Measurements from ENCODE around the gene MALAT1. TPM values are rescaled to one million over a fixed set of nuclear protein-coding genes. Genes with fewer than 3 reads are reported as not detected.
A peak's percentile ranks its signal among the peaks of the same experiment; 100 is the strongest.
"Not testable (repeated sequence)": the region's sequence is repeated elsewhere in the genome, so short reads cannot be mapped to it uniquely, and the experiment has no call there.

Gene MALAT1
- polyA plus RNA-seq, 1 donor from 2014 or later = 3,054 TPM

- H3K4me1 Mint-ChIP-seq = peaks cover 0 to 2% (median 2%) of the 10 kb centered on the region in 3 donors
- no peaks in the 10 kb centered on the region for H3K27me3 Mint-ChIP-seq
- H3K9me3 Mint-ChIP-seq = no peaks in the 10 kb centered on the region
- H3K4me3 Mint-ChIP-seq = no peak overlapping the region
- peaks cover 1% of the 10 kb centered on the region for H3K36me3 Mint-ChIP-seq
- H3K27ac Mint-ChIP-seq = peak overlapping the region in 2 of 3 donors; percentile 32 to 91
Measured at GRCh38 chr11:65516135-65516968, 17.5 kb downstream of the MALAT1 start.

- H3K9me3 Mint-ChIP-seq, H3K4me3 Mint-ChIP-seq, H3K27me3 Mint-ChIP-seq, H3K36me3 Mint-ChIP-seq: not testable (repeated sequence)
- Mint-ChIP-seq H3K4me1 (peaks cover 12 to 18% (median 17%) of the 10 kb centered on the region in 3 donors), H3K27ac (peak overlapping the region in 1 of 3 donors; percentile 9)
Measured at GRCh38 chr11:65518941-65519549, 20.2 kb downstream of the MALAT1 start.

GRCh38 chr11:65521777-65522521, 23.1 kb downstream of the MALAT1 start:
- H3K4me3 Mint-ChIP-seq = peak overlapping the region; percentile 7 to 47 (median 10)
- H3K4me1 Mint-ChIP-seq = peaks cover 18 to 26% (median 24%) of the 10 kb centered on the region in 3 donors
- not testable (repeated sequence) for H3K9me3 Mint-ChIP-seq, H3K27me3 Mint-ChIP-seq, H3K36me3 Mint-ChIP-seq, H3K27ac Mint-ChIP-seq

- Mint-ChIP-seq H3K27ac (peak overlapping the region; percentile 8 to 96 (median 47)), H3K4me1 (peaks cover 18 to 29% (median 26%) of the 10 kb centered on the region in 3 donors), H3K4me3 (peak overlapping the region; percentile 45 to 93 (median 78))
- not testable (repeated sequence) for H3K9me3 Mint-ChIP-seq, H3K36me3 Mint-ChIP-seq, H3K27me3 Mint-ChIP-seq
Measured at GRCh38 chr11:65522718-65523630, 24.1 kb downstream of the MALAT1 start.

GRCh38 chr11:65523631-65523968, 24.8 kb downstream of the MALAT1 start:
- not testable (repeated sequence) for H3K36me3 Mint-ChIP-seq, H3K9me3 Mint-ChIP-seq, H3K27me3 Mint-ChIP-seq
- H3K4me1 Mint-ChIP-seq = peaks cover 18 to 29% (median 26%) of the 10 kb centered on the region in 3 donors
- peak overlapping the region in 2 of 3 donors; percentile 47 to 96 for H3K27ac Mint-ChIP-seq
- peak overlapping the region; percentile 45 to 93 (median 78) for H3K4me3 Mint-ChIP-seq

GRCh38 chr11:65524014-65524740, 25.3 kb downstream of the MALAT1 start:
- Mint-ChIP-seq H3K4me1 (peaks cover 18 to 29% (median 26%) of the 10 kb centered on the region in 3 donors), H3K4me3 (peak overlapping the region; percentile 45 to 93 (median 78)), H3K36me3 (no peaks in the 10 kb centered on the region), H3K27ac (peak overlapping the region in 2 of 3 donors; percentile 47 to 96), H3K9me3 (no peaks in the 10 kb centered on the region), H3K27me3 (no peaks in the 10 kb centered on the region)

GRCh38 chr11:65524741-65525545, 26.1 kb downstream of the MALAT1 start, which contains the start of gene SCYL1:
SCYL1 (plus strand) TSS chr11:65525083; CDS start chr11:65525154, 71 bp downstream.
- H3K4me1 Mint-ChIP-seq = peaks cover 18 to 29% (median 26%) of the 10 kb centered on the region in 3 donors
- H3K27me3 Mint-ChIP-seq = no peaks in the 10 kb centered on the region
- peak within 1 kb of the TSS; percentile 69 to 94 (median 88) for H3K4me3 Mint-ChIP-seq
- no peaks in the 10 kb centered on the region for H3K36me3 Mint-ChIP-seq
- no peaks in the 10 kb centered on the region for H3K9me3 Mint-ChIP-seq
- H3K27ac Mint-ChIP-seq = peak within 1 kb of the TSS; percentile 47 to 96 (median 92)

GRCh38 chr11:65525546-65526480, 27.0 kb downstream of the MALAT1 start:
- Mint-ChIP-seq H3K27ac (peak overlapping the region; percentile 21 to 92 (median 67)), H3K4me3 (peak overlapping the region; percentile 69 to 94 (median 88)), H3K9me3 (no peaks in the 10 kb centered on the region), H3K27me3 (no peaks in the 10 kb centered on the region), H3K36me3 (no peaks in the 10 kb centered on the region), H3K4me1 (peaks cover 18 to 29% (median 26%) of the 10 kb centered on the region in 3 donors)

GRCh38 chr11:65526744-65527143, 27.9 kb downstream of the MALAT1 start:
- Mint-ChIP-seq H3K27ac (no peak overlapping the region), H3K36me3 (no peaks in the 10 kb centered on the region), H3K9me3 (no peaks in the 10 kb centered on the region), H3K4me1 (peaks cover 18 to 29% (median 26%) of the 10 kb centered on the region in 3 donors), H3K4me3 (peak overlapping the region in 2 of 4 donors; percentile 60 to 67), H3K27me3 (no peaks in the 10 kb centered on the region)

GRCh38 chr11:65528819-65529350, 30.0 kb downstream of the MALAT1 start:
- Mint-ChIP-seq H3K36me3 (no peaks in the 10 kb centered on the region), H3K27ac (no peak overlapping the region), H3K9me3 (no peaks in the 10 kb centered on the region), H3K4me3 (peak overlapping the region in 1 of 4 donors; percentile 28), H3K27me3 (no peaks in the 10 kb centered on the region), H3K4me1 (peaks cover 6 to 14% (median 12%) of the 10 kb centered on the region in 3 donors)

- H3K27me3 Mint-ChIP-seq = no peaks in the 10 kb centered on the region
- peaks cover 5 to 10% (median 6%) of the 10 kb centered on the region in 3 donors for H3K4me1 Mint-ChIP-seq
- no peaks in the 10 kb centered on the region for H3K36me3 Mint-ChIP-seq
- peak overlapping the region in 2 of 3 donors; percentile 10 to 47 for H3K27ac Mint-ChIP-seq
- H3K4me3 Mint-ChIP-seq = peak overlapping the region in 1 of 4 donors; percentile 39
- no peaks in the 10 kb centered on the region for H3K9me3 Mint-ChIP-seq
Measured at GRCh38 chr11:65529475-65530156, 30.8 kb downstream of the MALAT1 start.

All from IgD-negative memory B cell (primary cell).